Measurements from ENCODE around the gene RALGPS1.
A peak's percentile ranks its signal among the peaks of the same experiment; 100 is the strongest.

The RALGPS1 gene

GRCh38 chr9:126980231-126980630 lies 65.6 kb downstream of the RALGPS1 start:
- no peak for TF ChIP-seq CTCF (IDR thresholded peaks at IDR 0.05; ENCODE audit: borderline replicate concordance, control extremely low read depth, extremely low read depth, insufficient read depth, missing control alignments)
- DNase-seq (ENCODE audit: low spot score) = no peak
- in situ Hi-C loops (cut with MboI; ENCODE audit: low sequenced_read_pairs, unreplicated experiment) = no loop called here

DNA sequence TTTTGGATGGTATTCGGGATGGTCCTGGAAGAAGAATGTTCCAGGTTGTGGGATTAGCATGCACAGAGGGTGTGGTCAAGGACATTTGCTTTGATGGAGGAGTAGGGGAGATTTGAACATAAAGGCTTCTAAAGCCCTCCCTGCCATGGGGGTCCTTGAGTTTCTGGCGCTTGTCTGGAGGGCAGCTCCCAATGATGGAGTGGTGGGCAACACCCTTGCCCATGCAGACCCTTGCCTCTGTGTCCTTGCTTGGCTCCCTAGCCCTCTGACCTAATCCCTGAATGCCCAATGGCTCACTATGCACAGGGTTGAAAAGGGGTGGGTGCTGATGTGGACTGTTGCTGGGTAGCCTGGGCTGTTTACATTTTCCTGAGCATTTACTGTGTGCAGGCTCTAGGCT lies 66.6 kb downstream of the RALGPS1 start:
- in situ Hi-C loops (cut with MboI; ENCODE audit: low sequenced_read_pairs, unreplicated experiment) = no loop called here
- TF ChIP-seq CTCF (IDR thresholded peaks at IDR 0.05; ENCODE audit: borderline replicate concordance, control extremely low read depth, extremely low read depth, insufficient read depth, missing control alignments) = no peak
- DNase-seq (ENCODE audit: low spot score) = no peak

- DNase-seq (ENCODE audit: low spot score) = no peak
These were observed 67.8 kb downstream of the RALGPS1 start for GRCh38 chr9:126982215-126983002.

GRCh38 chr9:126983767-126984166 lies 69.2 kb downstream of the RALGPS1 start:
- in situ Hi-C loops (cut with MboI; ENCODE audit: low sequenced_read_pairs, unreplicated experiment) = no loop called here

More at GRCh38 chr9:126982215-126983002, 67.8 kb downstream of the RALGPS1 start:
- in situ Hi-C loops (cut with MboI; ENCODE audit: low sequenced_read_pairs, unreplicated experiment) = no loop called here
- TF ChIP-seq CTCF (IDR thresholded peaks at IDR 0.05; ENCODE audit: borderline replicate concordance, control extremely low read depth, extremely low read depth, insufficient read depth, missing control alignments) = no peak

GRCh38 chr9:126984969-126985368 lies 70.4 kb downstream of the RALGPS1 start:
- in situ Hi-C loops (cut with MboI; ENCODE audit: low sequenced_read_pairs, unreplicated experiment) = no loop called here
- DNase-seq (ENCODE audit: low spot score) = no peak

More at GRCh38 chr9:126983767-126984166, 69.2 kb downstream of the RALGPS1 start:
- DNase-seq (ENCODE audit: low spot score) = no peak
- no peak for TF ChIP-seq CTCF (IDR thresholded peaks at IDR 0.05; ENCODE audit: borderline replicate concordance, control extremely low read depth, extremely low read depth, insufficient read depth, missing control alignments)

GRCh38 chr9:126985870-126986498 lies 71.4 kb downstream of the RALGPS1 start:
- no peak for TF ChIP-seq CTCF (IDR thresholded peaks at IDR 0.05; ENCODE audit: borderline replicate concordance, control extremely low read depth, extremely low read depth, insufficient read depth, missing control alignments)
- peak; percentile 30 for DNase-seq (ENCODE audit: low spot score)
- in situ Hi-C loops (cut with MboI; ENCODE audit: low sequenced_read_pairs, unreplicated experiment) = no loop called here

More at GRCh38 chr9:126984969-126985368, 70.4 kb downstream of the RALGPS1 start:
- TF ChIP-seq CTCF (IDR thresholded peaks at IDR 0.05; ENCODE audit: borderline replicate concordance, control extremely low read depth, extremely low read depth, insufficient read depth, missing control alignments) = no peak
